A673 (cell line): ENCODE measurements around the gene GALNT6. TPM values are rescaled to one million over a fixed set of nuclear protein-coding genes. Genes with fewer than 3 reads are reported as not detected.

Experiments used
- BruUV-seq: library from RNA; stranded (reverse); fragments of 400-500 nt; replicated peaks from 2 replicates; lab custom pipeline; 2021; lab: Mats Ljungman, UMichigan
- CTCF ChIA-PET: fragments of 300-600 bp; sonication (Branson Sonifier 250); formaldehyde crosslinking; loops from one replicate; lab custom pipeline; 2022; ENCODE audit warnings: antibody characterized with exemption; lab: Charles Lee
- POLR2A ChIA-PET: fragments of 300-600 bp; sonication (Branson Sonifier 250); formaldehyde crosslinking; loops from one replicate; lab custom pipeline; 2022; ENCODE audit warnings: antibody characterized with exemption; ENCODE audit not compliant: low non-redundant PET; lab: Charles Lee
- DNase-seq: peaks from one replicate; pipeline ENCODE4 v3.0.0-alpha.2; 2015; ENCODE audit warnings: low spot score
- H3K27ac ChIP-seq: fragments of 200-600 bp; sonication (generic); 2 replicates; pipeline ENCODE4 v1.5.1; 2016; ENCODE audit warnings: mixed run types, low read depth, mild to moderate bottlenecking, mixed read lengths, antibody characterized with exemption, low read length; ENCODE audit not compliant: poor library complexity, severe bottlenecking
- H3K27me3 ChIP-seq: fragments of 200-600 bp; sonication (generic); replicated peaks from 2 replicates; pipeline ENCODE4 v1.6.1; 2017; ENCODE audit warnings: mixed run types, low read depth, mild to moderate bottlenecking, mixed read lengths, antibody characterized with exemption, low read length; ENCODE audit not compliant: insufficient read depth, poor library complexity
- H3K36me3 ChIP-seq: fragments of 200-600 bp; sonication (generic); 2 replicates; pipeline ENCODE4 v1.6.1; 2016; ENCODE audit warnings: mixed run types, mild to moderate bottlenecking, mixed read lengths, antibody characterized with exemption, low read length; ENCODE audit not compliant: insufficient read depth, poor library complexity, severe bottlenecking
- H3K4me1 ChIP-seq: fragments of 200-600 bp; sonication (generic); 2 replicates; pipeline ENCODE4 v1.6.1; 2017; ENCODE audit warnings: mixed run types, mild to moderate bottlenecking, mixed read lengths, antibody characterized with exemption, low read length; ENCODE audit not compliant: insufficient read depth, poor library complexity, severe bottlenecking
- H3K4me3 ChIP-seq: fragments of 200-600 bp; sonication (generic); 2 replicates; pipeline ENCODE4 v1.5.1; 2016; ENCODE audit warnings: low read depth, mixed run types, mild to moderate bottlenecking, mixed read lengths, low read length; ENCODE audit not compliant: poor library complexity, severe bottlenecking
- H3K9me3 ChIP-seq: fragments of 200-600 bp; sonication (generic); 2 replicates; pipeline ENCODE4 v1.6.1; 2016; ENCODE audit warnings: mixed run types, low read depth, mild to moderate bottlenecking, mixed read lengths, antibody characterized with exemption, low read length; ENCODE audit not compliant: poor library complexity, severe bottlenecking
- CTCF ChIP-seq: fragments of 300-800, 200-600 bp; sonication (generic); conservative IDR thresholded peaks from 2 replicates; pipeline ENCODE4 v1.5.1; 2017; ENCODE audit warnings: low read depth, mild to moderate bottlenecking, antibody characterized with exemption, low read length, moderate library complexity, mixed read lengths
- EZH2 ChIP-seq: fragments of 200-600 bp; sonication (generic); IDR thresholded peaks from 2 replicates; pipeline ENCODE4 v1.6.1; 2017; ENCODE audit warnings: borderline replicate concordance, low read depth, mild to moderate bottlenecking, mixed read lengths, antibody characterized with exemption, low read length; ENCODE audit not compliant: poor library complexity, severe bottlenecking
- intact Hi-C: fragments of 100-400 bp; cut with micrococcal nuclease; formaldehyde crosslinking; loops from one replicate; pipeline ENCODE4 v1.10.0; 2022; ENCODE audit not compliant: unreplicated experiment
- total RNA-seq: library from RNA; stranded (reverse); gene quantifications from 2 replicates; pipeline ENCODE4 v1.2.3, GENCODE V29; 2021

The GALNT6 gene
- total RNA-seq, 1 experiment from 2014 or later: 0.26 TPM

GRCh38 chr12:51403159-51403558 is 12.0 kb upstream of the GALNT6 start:
- no peak for DNase-seq
- H3K4me3 ChIP-seq: no peak overlapping the region
- H3K27me3 ChIP-seq: no peaks in the 10 kb centered on the region
- TF ChIP-seq EZH2: no peak
- TF ChIP-seq CTCF: no peak
- BruUV-seq: no TSS peak
- H3K9me3 ChIP-seq: no peaks in the 10 kb centered on the region
- intact Hi-C loops: no loop called here
- no peaks in the 10 kb centered on the region for H3K36me3 ChIP-seq
- no peak overlapping the region for H3K27ac ChIP-seq
- H3K4me1 ChIP-seq: no peaks in the 10 kb centered on the region
- ChIA-PET CTCF (no interaction called here), POLR2A (no interaction called here)

GRCh38 chr12:51401900-51402299 is 10.7 kb upstream of the GALNT6 start:
- no peak overlapping the region for H3K27ac ChIP-seq
- no peaks in the 10 kb centered on the region for H3K9me3 ChIP-seq
- intact Hi-C loops: no loop called here
- DNase-seq: no peak
- no peak overlapping the region for H3K4me3 ChIP-seq
- POLR2A ChIA-PET: no interaction called here
- H3K4me1 ChIP-seq: no peaks in the 10 kb centered on the region
- no TSS peak for BruUV-seq
- CTCF ChIA-PET: interaction anchor here (0.5 to 0.6 kb wide), 2 partner anchors 32 to 39 kb away, joined by 7 read pairs; no protein-coding TSS in a partner anchor
- no peaks in the 10 kb centered on the region for H3K36me3 ChIP-seq
- H3K27me3 ChIP-seq: no peaks in the 10 kb centered on the region
- TF ChIP-seq CTCF (no peak), EZH2 (no peak)

- CTCF ChIA-PET: interaction anchor here (0.5 kb wide), 1 partner anchor 32 kb away, joined by 7 read pairs; no protein-coding TSS in a partner anchor
- BruUV-seq: no TSS peak
- intact Hi-C loops: no loop called here
- Histone ChIP-seq H3K27ac (no peak overlapping the region), H3K9me3 (no peaks in the 10 kb centered on the region), H3K27me3 (no peaks in the 10 kb centered on the region), H3K36me3 (no peaks in the 10 kb centered on the region), H3K4me1 (no peaks in the 10 kb centered on the region), H3K4me3 (no peak overlapping the region)
- POLR2A ChIA-PET: no interaction called here
- DNase-seq: no peak
- no peak for TF ChIP-seq EZH2
- no peak for TF ChIP-seq CTCF
Observed at GRCh38 chr12:51401486-51401885, 10.3 kb upstream of the GALNT6 start.
